GM20000 (cell line): ENCODE results near the gene DMWD.

Experiments used
- DNase-seq: peaks from one replicate; pipeline ENCODE4 v3.0.0; 2012; ENCODE audit warnings: low spot score
- CTCF ChIP-seq: IDR thresholded peaks from 2 replicates; pipeline ENCODE4 v1.5.1; 2012; ENCODE audit warnings: mild to moderate bottlenecking, control low read depth; ENCODE audit errors: extremely low read depth, missing control alignments

The DMWD gene

GRCh38 chr19:45821570-45821969 lies 28.9 kb upstream of the DMWD start:
- no peak for DNase-seq
- TF ChIP-seq CTCF, result no peak

GRCh38 chr19:45821103-45821521 lies 28.5 kb upstream of the DMWD start:
- DNase-seq, result no peak
- TF ChIP-seq CTCF, result no peak

- DNase-seq, result no peak
- TF ChIP-seq CTCF, result no peak
Observed at GRCh38 chr19:45820413-45821102, 27.9 kb upstream of the DMWD start.

GRCh38 chr19:45819769-45820168 lies 27.1 kb upstream of the DMWD start:
- TF ChIP-seq CTCF, result no peak
- no peak for DNase-seq

- DNase-seq, result no peak
- no peak for TF ChIP-seq CTCF
Observed at GRCh38 chr19:45817725-45818301, 25.2 kb upstream of the DMWD start.

GRCh38 chr19:45817010-45817724 lies 24.5 kb upstream of the DMWD start:
- peak; percentile 99 for DNase-seq
- TF ChIP-seq CTCF, result peak; percentile 93
